Measurements from ENCODE around the gene TMEM52. TPM values are rescaled to one million over a fixed set of nuclear protein-coding genes. Genes with fewer than 3 reads are reported as not detected.

Gene TMEM52
- polyA plus RNA-seq (2012; ENCODE audit: missing spikeins), result not detected

DNA sequence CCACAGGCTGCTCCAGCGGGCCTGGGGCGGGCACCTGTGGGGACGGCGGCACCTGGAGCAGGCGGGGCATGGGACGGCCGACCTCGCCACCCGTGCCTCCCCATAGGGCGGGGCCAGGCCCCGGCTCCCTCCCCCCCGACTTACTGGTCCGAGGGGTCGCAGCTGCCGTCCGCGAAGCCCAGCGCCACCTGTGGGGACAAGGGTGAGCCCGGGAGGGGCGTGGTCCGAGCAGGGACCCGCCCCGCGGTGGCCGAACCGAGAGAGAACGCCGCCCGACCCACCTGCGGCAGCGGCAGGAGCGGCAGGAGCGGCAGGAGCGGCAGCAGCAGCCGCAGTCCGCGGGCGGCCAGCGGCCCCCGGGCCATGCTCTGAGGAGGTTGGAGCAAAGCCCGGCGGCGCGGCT is at the start of gene TMEM52:
Gene TMEM52 (minus strand): TSS at position 379 of the 403 bp plus-strand sequence. CDS start 14 bp downstream, at position 365.
- TF ChIP-seq TAF1 (IDR thresholded peaks at IDR 0.05; ENCODE audit: borderline replicate concordance, low read depth, low read length) (no peak), POLR2A (IDR thresholded peaks at IDR 0.05; ENCODE audit: low read depth, low read length) (no peak)
- FAIRE-seq (no peak), DNase-seq (ENCODE audit: insufficient read length) (no peak)

- DNase-seq (ENCODE audit: insufficient read length), result no peak
Observed at GRCh38 chr1:1967879-1968278, 48.8 kb upstream of the TMEM52 start.

DNA sequence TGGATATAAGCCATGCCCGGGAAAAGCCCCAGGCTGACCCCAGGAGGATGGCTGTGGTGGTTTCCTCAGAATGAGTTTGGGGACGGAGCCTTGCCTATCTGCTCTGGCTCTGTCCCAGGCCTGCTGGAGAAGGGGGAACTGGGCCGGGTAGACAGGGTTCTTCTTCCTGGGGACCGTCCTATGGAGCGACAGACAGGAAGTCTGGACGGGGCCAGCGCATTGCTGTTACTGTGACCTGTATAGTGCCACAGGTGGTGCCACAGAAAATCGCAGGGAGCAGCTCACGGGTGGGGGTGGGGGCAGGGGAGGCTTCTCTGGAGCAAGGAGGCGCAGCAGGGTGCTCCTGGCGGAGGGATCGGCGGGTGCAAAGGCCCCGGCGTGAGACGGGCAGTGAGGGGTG is 48.1 kb upstream of the TMEM52 start:
- no peak for TF ChIP-seq TAF1 (IDR thresholded peaks at IDR 0.05; ENCODE audit: borderline replicate concordance, low read depth, low read length)
- no peak for TF ChIP-seq POLR2A (IDR thresholded peaks at IDR 0.05; ENCODE audit: low read depth, low read length)
- no peak for TF ChIP-seq POLR2AphosphoS5 (IDR thresholded peaks at IDR 0.05; ENCODE audit: low read depth, low read length)
- FAIRE-seq (no peak), DNase-seq (ENCODE audit: insufficient read length) (no peak)

More at GRCh38 chr1:1967879-1968278, 48.8 kb upstream of the TMEM52 start:
- FAIRE-seq, result no peak
- no peak for TF ChIP-seq POLR2A (IDR thresholded peaks at IDR 0.05; ENCODE audit: low read depth, low read length)

DNA sequence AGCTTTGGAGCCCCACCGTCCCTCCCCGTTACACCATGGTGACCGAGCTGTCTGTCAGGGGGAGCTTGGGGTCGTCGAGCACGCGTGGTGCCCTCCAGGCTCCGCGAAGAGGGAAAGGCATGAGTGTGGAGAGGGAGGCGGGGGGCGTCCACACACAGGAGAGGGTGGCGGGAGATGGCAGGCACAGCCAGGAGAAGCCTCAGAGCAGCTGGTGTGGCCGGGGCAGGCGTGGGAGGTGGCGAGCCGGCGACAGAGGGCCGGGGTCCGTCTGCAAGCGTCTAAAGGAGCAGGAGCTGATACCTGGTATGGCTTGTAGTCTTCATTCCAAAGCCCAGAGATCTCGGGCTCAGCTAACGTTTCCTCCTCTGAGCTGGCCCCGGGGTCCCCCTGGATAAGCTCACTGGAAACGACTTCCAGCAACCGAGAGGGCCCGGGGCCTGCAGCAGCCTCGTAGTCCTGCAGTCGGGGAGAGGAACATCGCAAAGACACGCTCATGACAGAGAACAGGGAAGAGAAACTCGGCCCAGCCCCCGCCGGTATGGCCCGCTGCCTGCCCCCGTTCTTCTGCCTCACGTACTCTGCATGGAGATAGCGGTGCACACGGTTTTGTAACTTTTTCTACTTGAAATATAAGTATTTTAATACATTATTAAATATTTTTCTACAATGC is 47.1 kb upstream of the TMEM52 start:
- no peak for FAIRE-seq
- DNase-seq (ENCODE audit: insufficient read length), result no peak
- TF ChIP-seq POLR2AphosphoS5 (IDR thresholded peaks at IDR 0.05; ENCODE audit: low read depth, low read length) (no peak), POLR2A (IDR thresholded peaks at IDR 0.05; ENCODE audit: low read depth, low read length) (no peak), TAF1 (IDR thresholded peaks at IDR 0.05; ENCODE audit: borderline replicate concordance, low read depth, low read length) (no peak)

GRCh38 chr1:1965546-1965945 is 46.5 kb upstream of the TMEM52 start:
- FAIRE-seq (no peak), DNase-seq (ENCODE audit: insufficient read length) (no peak)
- no peak for TF ChIP-seq POLR2A (IDR thresholded peaks at IDR 0.05; ENCODE audit: low read depth, low read length)
- TF ChIP-seq POLR2AphosphoS5 (IDR thresholded peaks at IDR 0.05; ENCODE audit: low read depth, low read length), result no peak
- no peak for TF ChIP-seq TAF1 (IDR thresholded peaks at IDR 0.05; ENCODE audit: borderline replicate concordance, low read depth, low read length)

DNA sequence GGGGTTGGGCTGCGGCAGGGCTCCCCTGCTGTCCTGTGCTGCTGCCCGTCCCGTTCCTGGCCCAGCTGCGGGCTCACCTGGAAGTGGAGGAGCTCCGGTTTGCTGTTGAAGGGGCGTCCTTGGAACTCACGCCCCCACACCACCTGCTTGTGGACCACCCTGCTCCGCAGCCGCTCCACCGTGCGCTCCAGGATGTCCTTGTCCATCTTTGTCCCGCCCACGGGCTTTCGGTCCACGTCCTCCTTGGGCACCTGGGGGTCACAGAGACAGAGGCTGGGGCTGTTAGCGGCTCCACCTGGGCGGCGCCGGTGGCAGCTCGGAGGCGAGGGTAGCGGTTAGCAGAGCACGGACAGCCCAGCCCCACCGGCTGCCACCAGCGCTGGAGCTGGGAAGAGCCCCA is 45.7 kb upstream of the TMEM52 start:
- FAIRE-seq (no peak), DNase-seq (ENCODE audit: insufficient read length) (no peak)

DNA sequence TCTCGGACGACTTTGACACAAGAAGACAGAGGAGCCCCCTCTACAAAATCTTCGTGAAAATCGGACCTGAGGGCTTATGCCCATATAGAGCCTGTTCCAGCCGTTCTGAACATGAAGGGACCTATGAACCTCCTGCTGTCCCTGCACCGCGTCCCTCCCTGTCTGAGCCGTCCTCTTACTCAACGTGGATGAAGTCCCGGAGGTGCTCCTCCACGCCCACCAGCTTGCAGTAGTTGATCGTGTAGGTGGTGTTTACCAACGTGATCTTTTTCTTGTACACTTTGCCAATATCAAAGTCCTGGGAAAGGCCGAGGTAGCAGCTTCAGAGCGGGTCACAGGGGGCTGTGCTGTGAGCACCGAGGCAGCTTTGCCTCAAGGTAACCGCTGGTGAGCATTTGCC is 44.5 kb upstream of the TMEM52 start:
- no peak for FAIRE-seq
- DNase-seq (ENCODE audit: insufficient read length), result no peak
- no peak for TF ChIP-seq POLR2AphosphoS5 (IDR thresholded peaks at IDR 0.05; ENCODE audit: low read depth, low read length)
- TF ChIP-seq POLR2A (IDR thresholded peaks at IDR 0.05; ENCODE audit: low read depth, low read length), result no peak
- TF ChIP-seq TAF1 (IDR thresholded peaks at IDR 0.05; ENCODE audit: borderline replicate concordance, low read depth, low read length), result no peak

More for the DNA sequence above, 45.7 kb upstream of the TMEM52 start:
- no peak for TF ChIP-seq POLR2AphosphoS5 (IDR thresholded peaks at IDR 0.05; ENCODE audit: low read depth, low read length)
- TF ChIP-seq POLR2A (IDR thresholded peaks at IDR 0.05; ENCODE audit: low read depth, low read length), result no peak
- no peak for TF ChIP-seq TAF1 (IDR thresholded peaks at IDR 0.05; ENCODE audit: borderline replicate concordance, low read depth, low read length)

- DNase-seq (ENCODE audit: insufficient read length) (no peak), FAIRE-seq (no peak)
- no peak for TF ChIP-seq POLR2AphosphoS5 (IDR thresholded peaks at IDR 0.05; ENCODE audit: low read depth, low read length)
- TF ChIP-seq TAF1 (IDR thresholded peaks at IDR 0.05; ENCODE audit: borderline replicate concordance, low read depth, low read length), result no peak
- no peak for TF ChIP-seq POLR2A (IDR thresholded peaks at IDR 0.05; ENCODE audit: low read depth, low read length)
Observed at GRCh38 chr1:1962752-1963151, 43.7 kb upstream of the TMEM52 start.

- FAIRE-seq (no peak), DNase-seq (ENCODE audit: insufficient read length) (no peak)
- TF ChIP-seq TAF1 (IDR thresholded peaks at IDR 0.05; ENCODE audit: borderline replicate concordance, low read depth, low read length), result no peak
- no peak for TF ChIP-seq POLR2A (IDR thresholded peaks at IDR 0.05; ENCODE audit: low read depth, low read length)
- no peak for TF ChIP-seq POLR2AphosphoS5 (IDR thresholded peaks at IDR 0.05; ENCODE audit: low read depth, low read length)
Observed at GRCh38 chr1:1960480-1961196, 41.6 kb upstream of the TMEM52 start.

- no peak for FAIRE-seq
- peak; percentile 75 for DNase-seq (ENCODE audit: insufficient read length)
- TF ChIP-seq POLR2AphosphoS5 (IDR thresholded peaks at IDR 0.05; ENCODE audit: low read depth, low read length), result no peak
- TF ChIP-seq POLR2A (IDR thresholded peaks at IDR 0.05; ENCODE audit: low read depth, low read length), result no peak
- no peak for TF ChIP-seq TAF1 (IDR thresholded peaks at IDR 0.05; ENCODE audit: borderline replicate concordance, low read depth, low read length)
Observed at GRCh38 chr1:1959840-1960479, 40.9 kb upstream of the TMEM52 start.

DNA sequence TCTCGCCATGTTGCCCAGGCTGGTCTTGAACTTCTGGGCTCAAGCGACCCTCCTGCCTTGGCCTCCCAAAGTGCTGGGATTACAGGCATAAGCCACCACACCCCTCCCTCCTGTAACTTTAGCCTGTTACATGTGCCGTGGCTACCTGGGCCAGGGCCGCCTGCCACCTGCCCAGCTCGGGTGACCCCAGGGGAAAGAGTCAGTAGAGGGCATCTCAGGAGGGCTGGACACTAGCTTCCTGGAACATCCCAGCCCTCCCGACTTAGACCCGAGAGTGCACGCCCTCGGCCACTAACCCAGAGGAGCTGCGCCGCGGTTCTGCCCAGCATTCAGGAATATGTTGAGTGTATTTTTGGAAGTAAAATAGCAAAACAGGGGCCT is 40.4 kb upstream of the TMEM52 start:
- no peak for FAIRE-seq
- TF ChIP-seq POLR2AphosphoS5 (IDR thresholded peaks at IDR 0.05; ENCODE audit: low read depth, low read length), result no peak
- TF ChIP-seq TAF1 (IDR thresholded peaks at IDR 0.05; ENCODE audit: borderline replicate concordance, low read depth, low read length), result no peak
- TF ChIP-seq POLR2A (IDR thresholded peaks at IDR 0.05; ENCODE audit: low read depth, low read length), result no peak

More for the DNA sequence above, 40.4 kb upstream of the TMEM52 start:
- DNase-seq (ENCODE audit: insufficient read length), result no peak

Data from GM12892 (cell line).